DOHH2 (cell line): ENCODE data around the gene ZNF460.
"Not testable (repeated sequence)": the region's sequence is repeated elsewhere in the genome, so short reads cannot be mapped to it uniquely, and the experiment has no call there.

Source experiments
- H3F3A ChIP-seq: fragments of 200-600 bp; sonication (generic), shearing (Covaris generic); 2 replicates; pipeline ENCODE4 v1.6.0; 2016; ENCODE audit warnings: antibody characterized with exemption, mild to moderate bottlenecking; ENCODE audit not compliant: control insufficient read depth, insufficient read depth
- H3K27ac ChIP-seq: fragments of 200-600 bp; sonication (generic); 2 replicates; pipeline ENCODE4 v1.5.1; 2014; ENCODE audit warnings: low read depth, mild to moderate bottlenecking, low read length, moderate library complexity
- H3K27me3 ChIP-seq: fragments of 200-600 bp; sonication (generic); 2 replicates; pipeline ENCODE4 v1.6.1; 2014; ENCODE audit warnings: mild to moderate bottlenecking, low read length, mixed read lengths; ENCODE audit not compliant: control insufficient read depth
- H3K36me3 ChIP-seq: fragments of 200-600 bp; sonication (generic); 2 replicates; pipeline ENCODE4 v1.6.1; 2014; ENCODE audit warnings: mild to moderate bottlenecking, low read length, moderate library complexity, mixed read lengths; ENCODE audit not compliant: control insufficient read depth
- H3K4me1 ChIP-seq: fragments of 200-600 bp; sonication (generic); 2 replicates; pipeline ENCODE4 v1.6.1; 2014; ENCODE audit warnings: mild to moderate bottlenecking, low read length, mixed read lengths; ENCODE audit not compliant: control insufficient read depth
- H3K4me2 ChIP-seq: fragments of 200-600 bp; sonication (generic); 2 replicates; pipeline ENCODE4 v1.6.0; 2014; ENCODE audit warnings: mild to moderate bottlenecking, low read length, moderate library complexity
- H3K4me3 ChIP-seq: fragments of 200-600 bp; sonication (generic); 2 replicates; pipeline ENCODE4 v1.5.1; 2014; ENCODE audit warnings: mild to moderate bottlenecking, low read length, mixed read lengths
- H3K79me2 ChIP-seq: fragments of 200-600 bp; sonication (generic); 2 replicates; pipeline ENCODE4 v1.6.1; 2014; ENCODE audit warnings: mild to moderate bottlenecking, low read length, mixed read lengths; ENCODE audit not compliant: control insufficient read depth
- H3K9me2 ChIP-seq: fragments of 200-600 bp; sonication (generic); replicated peaks from 2 replicates; pipeline ENCODE4 v1.6.1; 2014; ENCODE audit warnings: mild to moderate bottlenecking, low read length, mixed read lengths; ENCODE audit not compliant: control insufficient read depth
- H3K9me3 ChIP-seq: fragments of 200-600 bp; sonication (generic); 2 replicates; pipeline ENCODE4 v1.6.1; 2014; ENCODE audit warnings: antibody characterized with exemption, low read length, mixed read lengths; ENCODE audit not compliant: control insufficient read depth, insufficient read depth
- H4K20me1 ChIP-seq: fragments of 200-600 bp; sonication (generic); 2 replicates; pipeline ENCODE4 v1.6.0; 2014; ENCODE audit warnings: low read depth, mild to moderate bottlenecking, antibody characterized with exemption, low read length, moderate library complexity; ENCODE audit not compliant: control insufficient read depth, insufficient read depth
- EZH2phosphoT487 ChIP-seq: fragments of 200-600 bp; sonication (generic); IDR thresholded peaks from 2 replicates; pipeline ENCODE4 v1.6.1; 2017; ENCODE audit warnings: borderline replicate concordance, mild to moderate bottlenecking, antibody characterized with exemption, low read length, moderate library complexity, mixed read lengths
- TF ChIP-seq, protein P1 (sequence below): fragments of 200-600 bp; sonication (generic); IDR thresholded peaks from one replicate; pipeline ENCODE4 v1.5.1; 2014; ENCODE audit warnings: antibody characterized with exemption, mild to moderate bottlenecking, low read depth, low read length; ENCODE audit not compliant: poor library complexity, severe bottlenecking

ZNF460 gene

DNA sequence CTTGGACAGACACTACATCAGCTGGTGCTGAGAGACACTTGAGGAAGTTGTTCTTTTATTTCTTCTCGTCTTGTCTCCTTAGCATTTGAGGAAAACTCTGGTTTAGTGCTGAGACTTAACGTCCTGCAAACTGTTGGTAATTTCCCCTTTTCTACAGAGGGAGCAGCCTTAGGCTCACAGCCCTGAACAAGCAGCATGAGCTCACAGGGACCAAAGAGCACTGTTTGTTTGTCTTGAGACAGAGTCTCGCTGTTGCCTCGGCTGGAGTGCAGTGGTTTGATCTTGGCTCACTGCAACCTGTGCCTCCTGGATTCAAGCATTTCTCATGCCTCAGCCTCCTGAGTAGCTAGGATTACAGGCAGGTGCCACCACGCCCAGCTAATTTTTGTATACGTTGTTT lies 34.3 kb upstream of the ZNF460 start:
- peaks cover 5% of the 10 kb centered on the region; the same call in 1 of the 2 replicates for H3K79me2 ChIP-seq
- no peak overlapping the region for H3K4me2 ChIP-seq
- peaks cover 10% of the 10 kb centered on the region; the same call in 1 of the 2 replicates for H3K36me3 ChIP-seq
- no peaks in the 10 kb centered on the region for H3K27me3 ChIP-seq
- no peaks in the 10 kb centered on the region for H4K20me1 ChIP-seq
- H3K4me1 ChIP-seq: peaks cover 7% of the 10 kb centered on the region
- H3K27ac ChIP-seq: no peak overlapping the region
- no peaks in the 10 kb centered on the region for H3K9me2 ChIP-seq
- H3K4me3 ChIP-seq: no peak overlapping the region
- no peaks in the 10 kb centered on the region for H3F3A ChIP-seq
- H3K9me3 ChIP-seq: peaks cover 4% of the 10 kb centered on the region; the same call in 1 of the 2 replicates
- TF ChIP-seq, protein P1, sequence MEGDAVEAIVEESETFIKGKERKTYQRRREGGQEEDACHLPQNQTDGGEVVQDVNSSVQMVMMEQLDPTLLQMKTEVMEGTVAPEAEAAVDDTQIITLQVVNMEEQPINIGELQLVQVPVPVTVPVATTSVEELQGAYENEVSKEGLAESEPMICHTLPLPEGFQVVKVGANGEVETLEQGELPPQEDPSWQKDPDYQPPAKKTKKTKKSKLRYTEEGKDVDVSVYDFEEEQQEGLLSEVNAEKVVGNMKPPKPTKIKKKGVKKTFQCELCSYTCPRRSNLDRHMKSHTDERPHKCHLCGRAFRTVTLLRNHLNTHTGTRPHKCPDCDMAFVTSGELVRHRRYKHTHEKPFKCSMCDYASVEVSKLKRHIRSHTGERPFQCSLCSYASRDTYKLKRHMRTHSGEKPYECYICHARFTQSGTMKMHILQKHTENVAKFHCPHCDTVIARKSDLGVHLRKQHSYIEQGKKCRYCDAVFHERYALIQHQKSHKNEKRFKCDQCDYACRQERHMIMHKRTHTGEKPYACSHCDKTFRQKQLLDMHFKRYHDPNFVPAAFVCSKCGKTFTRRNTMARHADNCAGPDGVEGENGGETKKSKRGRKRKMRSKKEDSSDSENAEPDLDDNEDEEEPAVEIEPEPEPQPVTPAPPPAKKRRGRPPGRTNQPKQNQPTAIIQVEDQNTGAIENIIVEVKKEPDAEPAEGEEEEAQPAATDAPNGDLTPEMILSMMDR: no peak
- no peak for TF ChIP-seq EZH2phosphoT487

DNA sequence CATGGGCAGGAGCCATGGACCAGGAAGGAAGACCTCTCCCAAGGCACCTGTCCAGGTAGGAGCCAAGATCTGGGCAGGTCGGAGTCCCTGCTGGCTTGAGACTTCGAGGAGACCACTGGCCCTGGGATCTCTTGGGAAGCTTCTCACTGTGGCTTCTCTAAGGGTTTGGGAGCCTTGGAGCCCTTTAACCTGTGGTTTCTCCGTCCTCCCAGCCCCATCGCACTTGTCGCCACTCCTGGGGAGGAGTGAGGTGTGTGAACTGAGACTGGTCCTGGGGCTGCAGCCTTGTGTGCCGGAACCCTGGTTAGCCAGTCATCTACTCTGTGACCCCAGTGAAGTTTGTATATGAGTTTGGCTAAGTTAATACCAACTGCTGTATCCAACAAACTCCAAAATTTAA lies 31.6 kb upstream of the ZNF460 start:
- Histone ChIP-seq H4K20me1 (no peaks in the 10 kb centered on the region), H3K9me2 (no peaks in the 10 kb centered on the region), H3K9me3 (peaks cover 4% of the 10 kb centered on the region; the same call in 1 of the 2 replicates), H3F3A (no peaks in the 10 kb centered on the region), H3K36me3 (peaks cover 16% of the 10 kb centered on the region), H3K27me3 (no peaks in the 10 kb centered on the region), H3K27ac (no peak overlapping the region), H3K4me1 (no peaks in the 10 kb centered on the region), H3K4me2 (no peak overlapping the region), H3K4me3 (no peak overlapping the region), H3K79me2 (no peaks in the 10 kb centered on the region)
- TF ChIP-seq, protein P1: no peak

DNA sequence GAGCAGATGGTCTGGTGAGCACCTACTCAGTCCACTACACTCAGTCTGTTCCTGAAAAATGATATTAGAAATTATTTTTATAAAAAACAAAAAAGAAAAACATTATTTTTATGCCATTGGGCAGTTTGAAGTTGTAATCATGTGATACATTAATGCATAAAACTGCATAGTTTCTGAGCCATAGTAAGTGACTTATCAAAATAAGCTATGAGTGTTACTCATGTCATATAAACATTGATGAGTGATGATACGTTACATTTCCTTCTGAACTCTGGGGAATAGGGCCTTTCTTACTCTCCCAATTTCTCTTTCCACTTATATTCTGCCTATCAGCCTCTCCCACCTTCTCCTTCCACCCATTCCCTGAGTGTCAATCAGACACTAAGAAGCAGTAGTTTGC lies 31.0 kb upstream of the ZNF460 start:
- Histone ChIP-seq H3F3A (no peaks in the 10 kb centered on the region), H3K27ac (no peak overlapping the region), H3K9me2 (no peaks in the 10 kb centered on the region), H3K4me2 (no peak overlapping the region), H4K20me1 (no peaks in the 10 kb centered on the region), H3K9me3 (peaks cover 4% of the 10 kb centered on the region; the same call in 1 of the 2 replicates), H3K27me3 (no peaks in the 10 kb centered on the region), H3K4me1 (no peaks in the 10 kb centered on the region), H3K79me2 (no peaks in the 10 kb centered on the region), H3K4me3 (no peak overlapping the region), H3K36me3 (peaks cover 16% of the 10 kb centered on the region)
- no peak for TF ChIP-seq EZH2phosphoT487
- TF ChIP-seq, protein P1: no peak

DNA sequence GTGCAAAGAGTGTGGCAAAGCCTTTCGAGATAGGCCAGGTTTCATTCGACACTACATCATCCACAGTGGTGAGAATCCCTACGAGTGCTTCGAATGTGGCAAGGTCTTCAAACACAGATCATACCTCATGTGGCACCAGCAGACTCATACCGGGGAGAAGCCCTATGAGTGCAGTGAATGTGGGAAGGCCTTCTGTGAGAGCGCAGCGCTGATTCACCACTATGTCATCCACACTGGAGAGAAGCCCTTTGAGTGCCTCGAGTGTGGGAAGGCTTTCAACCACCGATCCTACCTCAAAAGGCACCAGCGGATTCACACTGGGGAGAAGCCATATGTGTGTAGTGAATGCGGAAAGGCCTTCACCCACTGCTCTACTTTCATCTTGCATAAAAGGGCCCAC lies 26.5 kb upstream of the ZNF460 start:
- not testable (repeated sequence) for H3K4me1 ChIP-seq, H3K4me3 ChIP-seq, H3F3A ChIP-seq, H3K9me3 ChIP-seq, H4K20me1 ChIP-seq, H3K27me3 ChIP-seq, H3K4me2 ChIP-seq, H3K9me2 ChIP-seq, H3K79me2 ChIP-seq, H3K27ac ChIP-seq
- H3K36me3 ChIP-seq: peaks cover 14% of the 10 kb centered on the region
